ENCODE measurements around the gene HOXB9.

- TF ChIP-seq SUZ12 (IDR thresholded peaks at IDR 0.05) (no peak), L3MBTL2 (conservative IDR thresholded peaks at IDR 0.05) (no peak), BHLHE40 (IDR thresholded peaks at IDR 0.05; ENCODE audit: borderline replicate concordance) (no peak), SP1 (IDR thresholded peaks at IDR 0.05) (no peak), NFRKB (IDR thresholded peaks at IDR 0.05) (no peak), TARDBP (IDR thresholded peaks at IDR 0.05) (no peak), PKNOX1 (IDR thresholded peaks at IDR 0.05) (no peak)
Observed at GRCh38 chr17:48601539-48602425, 24.4 kb downstream of the HOXB9 start.
